Endothelial cell of umbilical vein (primary cell): ENCODE data around the gene CCDC85C. TPM values are rescaled to one million over a fixed set of nuclear protein-coding genes. Genes with fewer than 3 reads are reported as not detected.

Source experiments
- BruUV-seq: library from RNA; stranded (reverse); fragments of 400-500 nt; replicated peaks from 2 replicates; lab custom pipeline; 2021; lab: Mats Ljungman, UMichigan
- CTCF ChIA-PET: fragments of 300-600, 350-600 bp; sonication (Branson Sonifier 250); formaldehyde crosslinking; loops from one replicate; lab custom pipeline; 2021; ENCODE audit warnings: antibody characterized with exemption, inconsistent platforms; lab: Charles Lee
- POLR2A ChIA-PET: fragments of 300-600, 350-600 bp; sonication (Branson Sonifier 250); formaldehyde crosslinking; loops from one replicate; lab custom pipeline; 2021; ENCODE audit warnings: antibody characterized with exemption, inconsistent platforms; lab: Charles Lee
- DNase-seq: peaks from one replicate; pipeline ENCODE4 v3.0.0-alpha.2; 2011; ENCODE audit warnings: low read depth, low spot score
- FAIRE-seq: peaks from 2 replicates; lab custom pipeline; 2011; peaks lifted over from hg19 to GRCh38; lab: Jason Lieb, UNC
- H2AFZ ChIP-seq: 2 replicates; pipeline ENCODE4 v1.6.0; 2012; ENCODE audit warnings: low read depth, low read length, control low read depth, inconsistent platforms
- H3K27ac ChIP-seq: 2 replicates; pipeline ENCODE4 v1.5.1; 2011; ENCODE audit warnings: low read depth, mild to moderate bottlenecking, control low read depth, low read length, moderate library complexity; ENCODE audit not compliant: insufficient read depth
- H3K27me3 ChIP-seq, 2 experiments: 2 replicates each; pipeline versions ENCODE4 v1.6.0 to v1.6.1; 2011; ENCODE audit warnings: low read length in 2 of 2, mixed read lengths in 1 of 2; ENCODE audit not compliant: control insufficient read depth in 2 of 2, insufficient read depth in 2 of 2
- H3K36me3 ChIP-seq, 2 experiments: 2 replicates in 1 of 2; 3 replicates in 1 of 2; pipeline ENCODE4 v1.5.1; 2011; ENCODE audit warnings: low read length in 2 of 2, mild to moderate bottlenecking in 1 of 2, moderate library complexity in 1 of 2; ENCODE audit not compliant: control insufficient read depth in 2 of 2, insufficient read depth in 2 of 2; ENCODE audit errors: extremely low read depth in 1 of 2
- H3K4me1 ChIP-seq: 3 replicates; pipeline ENCODE4 v1.5.1; 2011; ENCODE audit warnings: mild to moderate bottlenecking, low read length; ENCODE audit not compliant: control insufficient read depth, insufficient read depth; ENCODE audit errors: extremely low read depth
- H3K4me2 ChIP-seq: 2 replicates; pipeline ENCODE4 v1.6.1; 2011; ENCODE audit warnings: low read length, control low read depth, mixed read lengths; ENCODE audit not compliant: insufficient read depth
- H3K4me3 ChIP-seq, 3 experiments: fragments of 200-600 bp in 1 of 3; sonication (generic), shearing (Covaris generic) in 1 of 3; replicated peaks in 1 of 3; 2 replicates each; pipeline ENCODE4 v1.5.1; 2011 to 2016; ENCODE audit warnings: control low read depth in 3 of 3, low read length in 3 of 3, mild to moderate bottlenecking in 2 of 3, inconsistent platforms in 1 of 3, low read depth in 1 of 3, moderate library complexity in 1 of 3; ENCODE audit not compliant: insufficient read depth in 1 of 3
- H3K79me2 ChIP-seq: 2 replicates; pipeline ENCODE4 v1.6.0; 2012; ENCODE audit warnings: low read length, inconsistent platforms; ENCODE audit not compliant: control insufficient read depth, insufficient read depth
- H3K9ac ChIP-seq: replicated peaks from 2 replicates; pipeline ENCODE3; 2011; ENCODE audit warnings: low read length, control low read depth; ENCODE audit not compliant: insufficient read depth; ENCODE audit errors: extremely low read depth
- H3K9me1 ChIP-seq: replicated peaks from 3 replicates; pipeline ENCODE4 v1.6.0; 2011; ENCODE audit warnings: mild to moderate bottlenecking, low read length; ENCODE audit not compliant: control insufficient read depth, insufficient read depth; ENCODE audit errors: extremely low read depth
- H3K9me3 ChIP-seq: replicated peaks from 2 replicates; pipeline ENCODE4 v1.5.1; 2012; ENCODE audit warnings: low read length, inconsistent platforms; ENCODE audit not compliant: control insufficient read depth, insufficient read depth
- H4K20me1 ChIP-seq: replicated peaks from 2 replicates; pipeline ENCODE3; 2011; ENCODE audit warnings: mild to moderate bottlenecking, low read length; ENCODE audit not compliant: control insufficient read depth, insufficient read depth; ENCODE audit errors: extremely low read depth
- CTCF ChIP-seq, 2 donors: IDR thresholded peaks; 1 replicate in 1 of 2; 2 replicates in 1 of 2; pipeline ENCODE4 v1.5.1; 2011; ENCODE audit warnings: low read length in 2 of 2, mild to moderate bottlenecking in 2 of 2, moderate library complexity in 2 of 2, control low read depth in 1 of 2, inconsistent platforms in 1 of 2, low read depth in 1 of 2; ENCODE audit not compliant: insufficient read depth in 1 of 2; ENCODE audit errors: extremely low read depth in 1 of 2
- EZH2 ChIP-seq: IDR thresholded peaks from 2 replicates; pipeline ENCODE4 v1.6.1; 2012; ENCODE audit warnings: borderline replicate concordance, low read depth, mild to moderate bottlenecking, moderate library complexity, low read length, inconsistent platforms; ENCODE audit not compliant: severe bottlenecking
- GATA2 ChIP-seq: IDR thresholded peaks from 2 replicates; pipeline ENCODE4 v1.7.0; 2011; ENCODE audit warnings: low read depth, mild to moderate bottlenecking, moderate library complexity, mixed read lengths, low read length; ENCODE audit not compliant: insufficient read length, insufficient read depth
- MAX ChIP-seq: IDR thresholded peaks from 2 replicates; pipeline ENCODE4 v1.6.1; 2011; ENCODE audit not compliant: insufficient read depth, insufficient read length
- MYC ChIP-seq: IDR thresholded peaks from one replicate; pipeline ENCODE4 v1.6.1; 2011; ENCODE audit warnings: mild to moderate bottlenecking, low read depth, low read length
- POLR2AphosphoS5 ChIP-seq: IDR thresholded peaks from 2 replicates; pipeline ENCODE4 v1.6.1; 2012; ENCODE audit warnings: low read depth, mild to moderate bottlenecking, control low read depth, low read length, moderate library complexity; ENCODE audit not compliant: insufficient read depth
- dilution Hi-C: fragments of 300-500 bp; cut with MboI; formaldehyde crosslinking; loops from one replicate; pipeline ENCODE4 v1.15.0; 2019; ENCODE audit warnings: low sequenced_read_pairs; ENCODE audit not compliant: extremely low pct_ligation_motif_present
- intact Hi-C: fragments of 100-400 bp; cut with micrococcal nuclease; formaldehyde crosslinking; loops from one replicate; pipeline ENCODE4 v1.10.0; 2022
- polyA plus RNA-seq, 4 experiments: library from polyadenylated mRNA; depleted of rRNA in 3 of 4; stranded (reverse) in 3 of 4; unstranded in 1 of 4; fragments of >200 nt; gene quantifications; 2 replicates each; pipeline versions ENCODE4 v1.2.1 to v1.2.3, GENCODE V29; 2011 to 2012; ENCODE audit warnings: missing spikeins in 1 of 4
- total RNA-seq: library from RNA; stranded (reverse); gene quantifications from 2 replicates; pipeline ENCODE4 v1.2.3, GENCODE V29; 2021

The CCDC85C gene
- total and polyA plus RNA-seq, 2 donors (not counting 3 experiments of a cell fraction or from before 2014, with no cell fraction given): 7.5 to 17.8 TPM

GRCh38 chr14:99649643-99650042 is 45.6 kb upstream of the CCDC85C start:
- Histone ChIP-seq H3K27me3 (no peaks in the 10 kb centered on the region), H3K36me3 (no peaks in the 10 kb centered on the region), H3K9me1 (no peaks in the 10 kb centered on the region), H3K4me1 (no peaks in the 10 kb centered on the region), H3K79me2 (no peaks in the 10 kb centered on the region), H3K4me3 (no peak overlapping the region), H3K27ac (no peak overlapping the region), H2AFZ (no peak overlapping the region), H4K20me1 (no peaks in the 10 kb centered on the region), H3K9ac (no peak overlapping the region), H3K9me3 (no peaks in the 10 kb centered on the region), H3K4me2 (no peak overlapping the region)
- ChIA-PET CTCF (no interaction called here), POLR2A (no interaction called here)
- no peak for FAIRE-seq
- no TSS peak for BruUV-seq
- dilution Hi-C loops (no loop called here), intact Hi-C loops (no loop called here)
- DNase-seq: no peak
- no peak for TF ChIP-seq GATA2
- no peak for TF ChIP-seq MAX
- no peak for TF ChIP-seq POLR2AphosphoS5
- no peak for TF ChIP-seq CTCF (IDR thresholded peaks at IDR 0.05; ENCODE audit: extremely low read depth in 1 of 2, insufficient read depth in 1 of 2, low read depth in 1 of 2, low read length in 2 of 2)
- TF ChIP-seq EZH2: no peak

DNA sequence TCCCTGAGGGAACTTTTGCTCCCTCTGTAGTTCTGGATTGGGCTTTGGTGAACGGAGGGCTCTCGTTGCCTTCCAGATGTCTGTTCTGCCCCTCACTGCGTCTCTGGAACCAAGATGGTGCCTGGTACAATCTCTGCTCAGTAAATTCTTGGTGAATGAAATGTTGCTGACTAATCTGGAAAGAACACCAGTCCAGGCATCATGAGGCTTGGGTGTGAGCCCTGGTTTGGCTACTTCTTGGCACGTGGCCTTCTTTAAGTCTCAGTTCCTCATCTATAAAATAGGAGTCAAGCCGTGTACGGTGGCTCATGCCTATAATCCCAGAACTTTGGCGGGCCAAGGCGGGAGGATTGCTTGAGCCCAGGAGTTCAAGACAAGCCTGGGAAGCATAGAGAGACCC is 45.2 kb upstream of the CCDC85C start:
- DNase-seq (no peak), FAIRE-seq (no peak)
- Histone ChIP-seq H3K27ac (no peak overlapping the region), H3K9ac (no peak overlapping the region), H3K9me1 (no peaks in the 10 kb centered on the region), H3K9me3 (no peaks in the 10 kb centered on the region), H4K20me1 (no peaks in the 10 kb centered on the region), H3K4me3 (no peak overlapping the region), H3K4me2 (no peak overlapping the region), H3K36me3 (no peaks in the 10 kb centered on the region), H2AFZ (no peak overlapping the region), H3K27me3 (no peaks in the 10 kb centered on the region), H3K79me2 (no peaks in the 10 kb centered on the region), H3K4me1 (no peaks in the 10 kb centered on the region)
- dilution Hi-C loops (no loop called here), intact Hi-C loops (no loop called here)
- CTCF ChIA-PET: no interaction called here
- POLR2A ChIA-PET: no interaction called here
- no peak for TF ChIP-seq POLR2AphosphoS5
- no peak for TF ChIP-seq MAX
- TF ChIP-seq GATA2: no peak
- no peak for TF ChIP-seq MYC
- BruUV-seq: no TSS peak
